Erythroblast (primary cell): ENCODE measurements around the gene DOCK1.

Experiments
- GATA1 ChIP-seq: IDR thresholded peaks from 2 replicates; pipeline ENCODE4 v1.6.1; 2011; ENCODE audit warnings: low read depth, mild to moderate bottlenecking, control low read depth, low read length, moderate library complexity
- POLR2A ChIP-seq: IDR thresholded peaks from 2 replicates; pipeline ENCODE4 v1.6.1; 2011; ENCODE audit warnings: mild to moderate bottlenecking, low read length

DNA sequence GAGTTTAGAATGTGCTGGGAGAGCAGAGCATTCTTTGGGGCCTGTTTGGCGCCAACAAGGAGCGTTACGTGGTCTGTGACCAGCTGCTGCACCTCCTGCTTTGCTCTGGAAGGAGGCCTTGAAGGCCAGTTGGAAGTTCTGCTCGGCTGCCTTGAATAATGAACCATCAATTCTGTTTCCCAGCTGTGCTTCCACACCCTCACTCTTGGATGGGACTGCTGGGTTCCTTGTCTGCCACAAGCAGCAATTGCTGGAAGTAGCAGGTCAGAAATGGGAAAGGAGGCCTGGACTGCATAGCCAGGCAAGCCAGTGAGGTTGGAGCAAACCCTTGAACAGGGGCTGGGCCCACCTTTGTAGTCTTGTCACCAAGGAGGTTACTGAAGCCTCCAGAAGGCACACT is 377.8 kb downstream of the DOCK1 start:
- TF ChIP-seq POLR2A (no peak), GATA1 (no peak)
